ENCODE results near the gene IQCM.

DNA sequence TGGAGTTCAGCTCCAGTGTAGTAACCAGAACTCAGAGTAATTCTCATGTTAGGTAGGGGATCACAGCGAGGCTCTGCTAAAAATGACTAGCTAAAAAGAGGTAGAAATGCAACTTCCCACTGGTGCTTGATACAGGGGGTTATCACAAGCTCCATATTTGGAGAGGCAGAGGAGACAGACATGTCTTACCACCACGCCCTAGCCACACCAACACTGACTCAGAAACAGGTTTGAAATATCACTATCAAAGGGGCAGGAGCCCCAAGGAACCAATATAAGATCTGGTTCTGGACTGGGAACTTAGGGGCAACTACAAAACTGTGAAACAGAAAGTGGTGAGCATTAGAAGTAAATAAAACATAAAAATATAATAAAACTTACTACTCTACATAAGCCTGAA lies 62.9 kb downstream of the IQCM start:
- TF ChIP-seq, protein P1, sequence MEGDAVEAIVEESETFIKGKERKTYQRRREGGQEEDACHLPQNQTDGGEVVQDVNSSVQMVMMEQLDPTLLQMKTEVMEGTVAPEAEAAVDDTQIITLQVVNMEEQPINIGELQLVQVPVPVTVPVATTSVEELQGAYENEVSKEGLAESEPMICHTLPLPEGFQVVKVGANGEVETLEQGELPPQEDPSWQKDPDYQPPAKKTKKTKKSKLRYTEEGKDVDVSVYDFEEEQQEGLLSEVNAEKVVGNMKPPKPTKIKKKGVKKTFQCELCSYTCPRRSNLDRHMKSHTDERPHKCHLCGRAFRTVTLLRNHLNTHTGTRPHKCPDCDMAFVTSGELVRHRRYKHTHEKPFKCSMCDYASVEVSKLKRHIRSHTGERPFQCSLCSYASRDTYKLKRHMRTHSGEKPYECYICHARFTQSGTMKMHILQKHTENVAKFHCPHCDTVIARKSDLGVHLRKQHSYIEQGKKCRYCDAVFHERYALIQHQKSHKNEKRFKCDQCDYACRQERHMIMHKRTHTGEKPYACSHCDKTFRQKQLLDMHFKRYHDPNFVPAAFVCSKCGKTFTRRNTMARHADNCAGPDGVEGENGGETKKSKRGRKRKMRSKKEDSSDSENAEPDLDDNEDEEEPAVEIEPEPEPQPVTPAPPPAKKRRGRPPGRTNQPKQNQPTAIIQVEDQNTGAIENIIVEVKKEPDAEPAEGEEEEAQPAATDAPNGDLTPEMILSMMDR (conservative IDR thresholded peaks at IDR 0.05; ENCODE audit: low read depth, low read length), result no peak
- TF ChIP-seq EZH2 (IDR thresholded peaks at IDR 0.05; ENCODE audit: low read length, unreplicated experiment), result no peak

Measured in PC-3 (cell line).